ENCODE measurements around the gene DYNC1LI1.

DYNC1LI1 gene

GRCh38 chr3:32493437-32494414 lies 76.9 kb downstream of the DYNC1LI1 start:
- no peak for DNase-seq

- no peak for DNase-seq
Observed at GRCh38 chr3:32492684-32493436, 77.8 kb downstream of the DYNC1LI1 start.

GRCh38 chr3:32488474-32489008 lies 82.1 kb downstream of the DYNC1LI1 start:
- DNase-seq = no peak

GRCh38 chr3:32487781-32488473 lies 82.7 kb downstream of the DYNC1LI1 start:
- DNase-seq = no peak

DNA sequence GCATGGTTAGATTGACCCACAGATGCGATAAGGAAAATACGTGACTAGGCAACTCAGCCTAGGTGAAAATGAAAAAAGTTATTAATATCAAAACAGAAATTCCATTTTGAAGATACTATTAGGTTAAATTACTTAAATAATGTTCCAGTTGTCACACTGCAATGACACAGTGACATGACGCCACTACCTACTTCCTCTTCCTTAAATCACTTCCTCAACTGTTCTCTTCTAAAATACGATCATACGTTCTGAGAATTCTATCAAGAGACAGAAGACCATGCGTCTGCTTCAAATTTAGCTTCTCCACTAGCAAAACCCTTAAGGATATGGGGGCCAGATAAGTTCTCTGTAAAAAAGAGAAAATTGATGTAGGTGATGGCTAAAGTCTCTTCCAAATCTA lies 86.2 kb downstream of the DYNC1LI1 start:
- no peak for DNase-seq

- DNase-seq = no peak
Observed at GRCh38 chr3:32483772-32484171, 86.9 kb downstream of the DYNC1LI1 start.

DNA sequence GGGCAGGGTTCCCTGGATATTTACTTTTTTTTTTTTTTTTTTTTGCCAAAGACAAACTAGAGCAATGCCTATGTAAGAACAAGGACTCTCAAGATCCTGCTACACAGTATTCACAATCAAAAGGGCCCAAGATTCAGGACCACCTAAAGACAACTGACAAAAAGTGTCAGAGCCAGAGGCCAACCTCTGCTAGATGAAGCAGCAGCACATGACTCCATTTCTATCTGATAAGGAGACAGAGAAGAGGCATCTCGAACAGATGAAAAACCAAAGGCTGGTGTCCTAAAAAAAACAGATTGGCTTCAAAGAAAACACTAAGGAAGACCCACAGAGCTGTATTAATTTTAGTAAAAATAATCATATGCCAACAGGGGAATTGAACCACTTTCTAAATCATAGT lies 88.0 kb downstream of the DYNC1LI1 start:
- no peak for DNase-seq

GRCh38 chr3:32481791-32482631 lies 88.6 kb downstream of the DYNC1LI1 start:
- no peak for DNase-seq

- no peak for DNase-seq
Observed at GRCh38 chr3:32480604-32481003, 90.1 kb downstream of the DYNC1LI1 start.
